GM18873 (cell line): ENCODE data around the gene PSMD3.

Experiments used
- ATAC-seq: cut with Tn5 transposase; IDR thresholded peaks from one replicate; pipeline ENCODE4 v1.9.1; 2021; ENCODE audit warnings: mild to moderate bottlenecking, moderate library complexity, moderate number of reproducible peaks; ENCODE audit not compliant: unreplicated experiment, low FRiP score

The PSMD3 gene

GRCh38 chr17:40019140-40019991 lies 38.8 kb downstream of the PSMD3 start:
- no peak for ATAC-seq

- ATAC-seq: no peak
Measured at GRCh38 chr17:40020146-40020545, 39.5 kb downstream of the PSMD3 start.

- no peak for ATAC-seq
Measured at GRCh38 chr17:40021451-40021971, 40.9 kb downstream of the PSMD3 start.

GRCh38 chr17:40022497-40022896 lies 41.9 kb downstream of the PSMD3 start:
- ATAC-seq: no peak

- ATAC-seq: no peak
Measured at GRCh38 chr17:40022961-40023541, 42.4 kb downstream of the PSMD3 start.

- ATAC-seq: no peak
Measured at GRCh38 chr17:40023590-40024292, 43.1 kb downstream of the PSMD3 start.

- no peak for ATAC-seq
Measured at GRCh38 chr17:40024901-40025300, 44.3 kb downstream of the PSMD3 start.

GRCh38 chr17:40025559-40025958 lies 45.0 kb downstream of the PSMD3 start:
- ATAC-seq: no peak

- no peak for ATAC-seq
Measured at GRCh38 chr17:40025991-40026815, 45.6 kb downstream of the PSMD3 start.

- no peak for ATAC-seq
Measured at GRCh38 chr17:40026816-40027613, 46.4 kb downstream of the PSMD3 start.

- no peak for ATAC-seq
Measured at GRCh38 chr17:40027614-40028012, 47.0 kb downstream of the PSMD3 start.

GRCh38 chr17:40028595-40028994 lies 48.0 kb downstream of the PSMD3 start:
- no peak for ATAC-seq

GRCh38 chr17:40031706-40032105 lies 51.1 kb downstream of the PSMD3 start:
- no peak for ATAC-seq

GRCh38 chr17:40032322-40033320 lies 52.0 kb downstream of the PSMD3 start:
- ATAC-seq: no peak

- no peak for ATAC-seq
Measured at GRCh38 chr17:40033339-40033738, 52.7 kb downstream of the PSMD3 start.

GRCh38 chr17:40034426-40035161 lies 54.0 kb downstream of the PSMD3 start:
- ATAC-seq: no peak

GRCh38 chr17:40035162-40035559 lies 54.6 kb downstream of the PSMD3 start:
- ATAC-seq: no peak
